IMR-90 (cell line): Measurements from ENCODE around the gene STARD8. TPM values are rescaled to one million over a fixed set of nuclear protein-coding genes. Genes with fewer than 3 reads are reported as not detected.

ENCODE experiments used
- ATAC-seq: fragments of 200-7000 bp; cut with Tn5 transposase; 2 replicates; pipeline ENCODE4 v1.9.1; 2020; ENCODE audit warnings: low read depth, mild to moderate bottlenecking, moderate library complexity
- BruUV-seq: library from RNA; stranded (reverse); fragments of 400-500 nt; replicated peaks from 2 replicates; lab custom pipeline; 2021; lab: Mats Ljungman, UMichigan
- CTCF ChIA-PET: fragments of 300-600 bp; formaldehyde crosslinking; extraction: SDS; loops from one replicate; lab custom pipeline; 2021; ENCODE audit warnings: antibody characterized with exemption; lab: Yijun Ruan, JAX
- POLR2A ChIA-PET: fragments of 300-600 bp; sonication (Branson Sonifier 250); formaldehyde crosslinking; loops from one replicate; lab custom pipeline; 2022; ENCODE audit warnings: antibody characterized with exemption; ENCODE audit not compliant: unreplicated experiment; lab: Charles Lee
- DNase-seq: peaks from one replicate; pipeline ENCODE4 v3.0.0; 2013
- H2AFZ ChIP-seq: replicated peaks from 2 replicates; pipeline ENCODE3; 2013; ENCODE audit warnings: low read length, mild to moderate bottlenecking; ENCODE audit not compliant: poor library complexity
- H2AK5ac ChIP-seq: 2 replicates; pipeline ENCODE4 v1.6.1; 2013; ENCODE audit warnings: low read depth, low read length, inconsistent platforms
- H2AK9ac ChIP-seq: replicated peaks from 2 replicates; pipeline ENCODE3; 2013; ENCODE audit warnings: mild to moderate bottlenecking, low read depth, low read length, moderate library complexity; ENCODE audit not compliant: poor library complexity
- H2BK120ac ChIP-seq: 2 replicates; pipeline ENCODE4 v1.6.1; 2013; ENCODE audit warnings: low read depth, low read length, inconsistent platforms
- H2BK15ac ChIP-seq: 3 replicates; pipeline ENCODE4 v1.6.1; 2013; ENCODE audit warnings: low read depth, low read length, inconsistent platforms
- H2BK20ac ChIP-seq: 2 replicates; pipeline ENCODE4 v1.6.1; 2013; ENCODE audit warnings: low read depth, mild to moderate bottlenecking, inconsistent platforms, low read length, moderate library complexity
- H2BK5ac ChIP-seq: 2 replicates; pipeline ENCODE4 v1.6.1; 2013; ENCODE audit warnings: mild to moderate bottlenecking, low read depth, low read length, inconsistent platforms; ENCODE audit not compliant: poor library complexity, severe bottlenecking
- H3K14ac ChIP-seq: replicated peaks from 2 replicates; pipeline ENCODE4 v1.6.1; 2013; ENCODE audit warnings: low read depth, low read length, inconsistent platforms
- H3K18ac ChIP-seq: 2 replicates; pipeline ENCODE4 v1.6.1; 2013; ENCODE audit warnings: low read depth, low read length, control low read depth
- H3K23ac ChIP-seq: 2 replicates; pipeline ENCODE4 v1.6.1; 2013; ENCODE audit warnings: low read depth, low read length, inconsistent platforms
- H3K27ac ChIP-seq: 2 replicates; pipeline ENCODE4 v1.5.1; 2013; ENCODE audit warnings: mild to moderate bottlenecking, control low read depth, low read length; ENCODE audit not compliant: insufficient read depth
- H3K27me3 ChIP-seq: 2 replicates; pipeline ENCODE4 v1.6.1; 2013; ENCODE audit warnings: low read length; ENCODE audit not compliant: control insufficient read depth, insufficient read depth
- H3K36me3 ChIP-seq: 2 replicates; pipeline ENCODE4 v1.6.1; 2013; ENCODE audit warnings: low read length, mixed read lengths; ENCODE audit not compliant: control insufficient read depth, insufficient read depth
- H3K4ac ChIP-seq: 2 replicates; pipeline ENCODE4 v1.6.1; 2013; ENCODE audit warnings: low read depth, low read length, inconsistent platforms
- H3K4me1 ChIP-seq: 2 replicates; pipeline ENCODE4 v1.6.1; 2013; ENCODE audit warnings: low read length, mixed read lengths; ENCODE audit not compliant: control insufficient read depth, insufficient read depth
- H3K4me2 ChIP-seq: 2 replicates; pipeline ENCODE4 v1.6.1; 2013; ENCODE audit warnings: low read depth, mild to moderate bottlenecking, control low read depth, low read length, moderate library complexity
- H3K4me3 ChIP-seq: 2 replicates; pipeline ENCODE4 v1.5.1; 2013; ENCODE audit warnings: low read depth, mild to moderate bottlenecking, control low read depth, low read length, moderate library complexity; ENCODE audit not compliant: insufficient read depth
- H3K56ac ChIP-seq: 2 replicates; pipeline ENCODE4 v1.6.1; 2013; ENCODE audit warnings: low read length, inconsistent platforms; ENCODE audit not compliant: insufficient read depth; ENCODE audit errors: extremely low read depth
- H3K79me1 ChIP-seq, 2 experiments: 2 replicates each; pipeline ENCODE4 v1.6.1; 2013; ENCODE audit warnings: low read length in 2 of 2, inconsistent platforms in 1 of 2, low read depth in 1 of 2
- H3K9ac ChIP-seq: 2 replicates; pipeline ENCODE4 v1.6.1; 2013; ENCODE audit warnings: low read depth, low read length, control low read depth
- H3K9me1 ChIP-seq: 2 replicates; pipeline ENCODE4 v1.6.1; 2013; ENCODE audit warnings: low read length, inconsistent platforms; ENCODE audit not compliant: insufficient read depth
- H3K9me3 ChIP-seq: 2 replicates; pipeline ENCODE4 v1.6.1; 2013; ENCODE audit warnings: low read length; ENCODE audit not compliant: control insufficient read depth, insufficient read depth
- H4K20me1 ChIP-seq: 2 replicates; pipeline ENCODE4 v1.6.1; 2013; ENCODE audit warnings: low read length, inconsistent platforms; ENCODE audit not compliant: insufficient read depth
- H4K5ac ChIP-seq: 2 replicates; pipeline ENCODE4 v1.6.1; 2013; ENCODE audit warnings: mild to moderate bottlenecking, low read depth, low read length, control low read depth
- H4K8ac ChIP-seq, 2 experiments: 2 replicates each; pipeline ENCODE4 v1.6.1; 2013; ENCODE audit warnings: low read depth in 2 of 2, low read length in 2 of 2, control low read depth in 1 of 2, inconsistent platforms in 1 of 2
- H4K91ac ChIP-seq: 2 replicates; pipeline ENCODE4 v1.6.1; 2013; ENCODE audit warnings: low read depth, low read length, inconsistent platforms; ENCODE audit not compliant: insufficient read depth
- RAD21 ChIP-seq: IDR thresholded peaks from 2 replicates; pipeline ENCODE4 v1.6.1; 2012; ENCODE audit warnings: low read length, improper control_type of control experiment
- WGBS, 2 experiments: methylation state at CpG; one replicate each; pipeline versions ENCODE4 v1.1.5 to v1.1.7; 2013; ENCODE audit warnings: missing lambda C conversion rate in 2 of 2; ENCODE audit not compliant: insufficient read length in 1 of 2; ENCODE audit errors: extremely low coverage in 2 of 2; 5-methylcytosine and 5-hydroxymethylcytosine counted together
- dilution Hi-C: fragments of 300-500 bp; cut with HindIII; formaldehyde crosslinking; loops from one replicate; pipeline ENCODE4 v1.14.3; 2018; ENCODE audit warnings: low sequenced_read_pairs; ENCODE audit not compliant: unreplicated experiment
- in situ Hi-C: fragments of 300-500 bp; cut with MboI; formaldehyde crosslinking; loops from 3 replicates; pipeline ENCODE4 v1.14.3; 2019; ENCODE audit warnings: low sequenced_read_pairs, inconsistent platforms, mixed read lengths
- intact Hi-C: fragments of 100-400 bp; cut with micrococcal nuclease; formaldehyde crosslinking; loops from 2 replicates; pipeline ENCODE4 v1.10.0; 2022
- polyA plus RNA-seq, 3 experiments: library from polyadenylated mRNA; depleted of rRNA; stranded (reverse); fragments of >200 nt; gene quantifications; 2 replicates each; pipeline ENCODE4 v1.2.3, GENCODE V29; 2012; ENCODE audit warnings: low replicate concordance in 1 of 3
- total RNA-seq: library from RNA; depleted of rRNA; stranded (reverse); fragments of >200 nt; gene quantifications from 2 replicates; pipeline ENCODE4 v1.2.3, GENCODE V29; 2012

The STARD8 gene
- total and polyA plus RNA-seq, 2 of the 4 experiments (the other 2 are of a cell fraction), result 1.6 to 2.3 TPM

- CTCF ChIA-PET, result interaction anchor here (0.7 kb wide), 1 partner anchor 900 kb away, joined by 3 read pairs; no protein-coding TSS in a partner anchor
- no peak overlapping the region for H3K4me2 ChIP-seq
- DNase-seq, result peak; percentile 26
Observed at GRCh38 chrX:68648960-68649359, 1.5 kb downstream of the STARD8 start.

More at GRCh38 chrX:68648960-68649359, 1.5 kb downstream of the STARD8 start:
- in situ Hi-C loops, result no loop called here
- Histone ChIP-seq H3K14ac (no peak overlapping the region), H3K4ac (no peak overlapping the region), H3K4me3 (no peak overlapping the region), H3K36me3 (no peaks in the 10 kb centered on the region), H2BK15ac (no peak overlapping the region), H4K8ac (no peak overlapping the region), H3K56ac (no peak overlapping the region), H2BK20ac (no peak overlapping the region), H3K23ac (no peak overlapping the region), H4K5ac (no peak overlapping the region), H2AK9ac (no peak overlapping the region), H3K27ac (no peak overlapping the region), H4K91ac (no peak overlapping the region), H3K9me3 (no peaks in the 10 kb centered on the region), H3K79me1 (peaks cover 0 to 5% of the 10 kb centered on the region in 2 experiments; a peak in 2 of 4 replicates), H3K9me1 (peaks cover 9% of the 10 kb centered on the region), H2AK5ac (no peak overlapping the region), H3K27me3 (peaks cover 2% of the 10 kb centered on the region; the same call in 1 of the 2 replicates), H3K18ac (no peak overlapping the region), H2BK5ac (no peak overlapping the region), H3K9ac (no peak overlapping the region), H4K20me1 (peaks cover 12% of the 10 kb centered on the region; the same call in 1 of the 2 replicates), H2BK120ac (no peak overlapping the region), H3K4me1 (no peaks in the 10 kb centered on the region; the same call in 1 of the 2 replicates), H2AFZ (no peak overlapping the region)
- 36% methylated on average over 2 of the region's 5 CpGs; no CpG with 5 or more reads in 1 of the 2 experiments for WGBS, 2 experiments
- POLR2A ChIA-PET, result no interaction called here
- BruUV-seq, result no TSS peak
- dilution Hi-C loops, result no loop called here
- TF ChIP-seq RAD21, result no peak
- ATAC-seq, result no peak
- intact Hi-C loops, result no loop called here
